Progenitor cell of endocrine pancreas (in vitro differentiated cells): Measurements from ENCODE around the gene MRAP. TPM values are rescaled to one million over a fixed set of nuclear protein-coding genes. Genes with fewer than 3 reads are reported as not detected.
"Not testable (repeated sequence)": the region's sequence is repeated elsewhere in the genome, so short reads cannot be mapped to it uniquely, and the experiment has no call there.

Source experiments
- DNase-seq: peaks from one replicate; pipeline ENCODE4 v3.0.0; 2021; ENCODE audit warnings: low spot score; ENCODE audit not compliant: unreplicated experiment
- H3K27ac Mint-ChIP-seq: 2 replicates; pipeline ENCODE4 v1.8.0; 2021; ENCODE audit warnings: mild to moderate bottlenecking, moderate library complexity, mixed read lengths
- H3K27me3 Mint-ChIP-seq: 2 replicates; pipeline ENCODE4 v1.8.0; 2021; ENCODE audit warnings: mixed read lengths
- H3K36me3 Mint-ChIP-seq: 2 replicates; pipeline ENCODE4 v1.8.0; 2022; ENCODE audit warnings: mixed read lengths; ENCODE audit not compliant: insufficient read depth
- H3K4me1 Mint-ChIP-seq: 2 replicates; pipeline ENCODE4 v1.8.0; 2021; ENCODE audit warnings: low read depth, mixed read lengths
- H3K4me3 Mint-ChIP-seq: 2 replicates; pipeline ENCODE4 v1.8.0; 2021; ENCODE audit warnings: low read depth, mild to moderate bottlenecking, moderate library complexity, mixed read lengths
- H3K9me3 Mint-ChIP-seq: 2 replicates; pipeline ENCODE4 v1.8.0; 2021; ENCODE audit warnings: low read depth, mixed read lengths
- CTCF ChIP-seq: fragments of 200-600 bp; sonication (generic); IDR thresholded peaks from one replicate; pipeline ENCODE4 v1.5.0; 2021; ENCODE audit warnings: antibody characterized with exemption, mild to moderate bottlenecking; ENCODE audit not compliant: unreplicated experiment
- total RNA-seq: library from RNA; stranded (reverse); gene quantifications from 2 replicates; pipeline ENCODE4 v1.2.1, GENCODE V29; 2021

The MRAP gene
- total RNA-seq, 1 donor from 2014 or later = 1.2 TPM

GRCh38 chr21:32256873-32257620, 41.6 kb upstream of the MRAP start:
- no peak for TF ChIP-seq CTCF
- H3K27ac Mint-ChIP-seq = no peak overlapping the region
- H3K9me3 Mint-ChIP-seq = no peaks in the 10 kb centered on the region
- no peak overlapping the region for H3K4me3 Mint-ChIP-seq
- no peak for DNase-seq
- H3K27me3 Mint-ChIP-seq = peaks cover 3% of the 10 kb centered on the region
- H3K36me3 Mint-ChIP-seq = no peaks in the 10 kb centered on the region
- no peaks in the 10 kb centered on the region for H3K4me1 Mint-ChIP-seq

GRCh38 chr21:32257962-32258785, 40.5 kb upstream of the MRAP start:
- Mint-ChIP-seq H3K27me3 (peaks cover 3% of the 10 kb centered on the region), H3K36me3 (no peaks in the 10 kb centered on the region), H3K27ac (no peak overlapping the region), H3K4me3 (no peak overlapping the region), H3K4me1 (peaks cover 3% of the 10 kb centered on the region), H3K9me3 (no peaks in the 10 kb centered on the region)
- peak; percentile 59 for DNase-seq
- peak; percentile 86 for TF ChIP-seq CTCF

GRCh38 chr21:32258786-32259048, 39.9 kb upstream of the MRAP start:
- H3K4me3 Mint-ChIP-seq, DNase-seq, H3K36me3 Mint-ChIP-seq, H3K27me3 Mint-ChIP-seq, H3K27ac Mint-ChIP-seq, H3K9me3 Mint-ChIP-seq, H3K4me1 Mint-ChIP-seq: not testable (repeated sequence)

- peaks cover 3% of the 10 kb centered on the region for H3K4me1 Mint-ChIP-seq
- H3K9me3 Mint-ChIP-seq = no peaks in the 10 kb centered on the region
- no peak for DNase-seq
- H3K27ac Mint-ChIP-seq = no peak overlapping the region
- no peaks in the 10 kb centered on the region for H3K36me3 Mint-ChIP-seq
- H3K27me3 Mint-ChIP-seq = peaks cover 3% of the 10 kb centered on the region
- H3K4me3 Mint-ChIP-seq = no peak overlapping the region
- TF ChIP-seq CTCF = no peak
Observed at GRCh38 chr21:32260130-32260529, 38.5 kb upstream of the MRAP start.

GRCh38 chr21:32261929-32262328, 36.7 kb upstream of the MRAP start:
- Mint-ChIP-seq H3K4me3 (no peak overlapping the region), H3K27me3 (no peaks in the 10 kb centered on the region), H3K4me1 (peaks cover 3% of the 10 kb centered on the region), H3K36me3 (peaks cover 4% of the 10 kb centered on the region), H3K27ac (no peak overlapping the region), H3K9me3 (no peaks in the 10 kb centered on the region)
- DNase-seq = no peak
- TF ChIP-seq CTCF = no peak

- H3K9me3 Mint-ChIP-seq, H3K4me3 Mint-ChIP-seq, H3K4me1 Mint-ChIP-seq, H3K27ac Mint-ChIP-seq, DNase-seq, H3K27me3 Mint-ChIP-seq: not testable (repeated sequence)
- peaks cover 11% of the 10 kb centered on the region for H3K36me3 Mint-ChIP-seq
Observed at GRCh38 chr21:32265321-32265720, 33.3 kb upstream of the MRAP start.
